HG02884 (cell line): ENCODE data around the gene FBXW8.

Experiments
- ATAC-seq: cut with Tn5 transposase; IDR thresholded peaks from one replicate; pipeline ENCODE4 v1.9.1; 2021; ENCODE audit warnings: mild to moderate bottlenecking, moderate library complexity; ENCODE audit not compliant: unreplicated experiment

The FBXW8 gene

GRCh38 chr12:116910645-116911451, at the start of gene FBXW8:
FBXW8 (plus strand) TSS chr12:116910950; CDS start chr12:116911038, 88 bp downstream.
- ATAC-seq, result peak; percentile 89

- ATAC-seq, result peak; percentile 84
Observed at GRCh38 chr12:116861320-116861719, 49.4 kb upstream of the FBXW8 start.

GRCh38 chr12:116862167-116862566, 48.6 kb upstream of the FBXW8 start:
- no peak for ATAC-seq

GRCh38 chr12:116863275-116863767, 47.4 kb upstream of the FBXW8 start:
- ATAC-seq, result no peak

- ATAC-seq, result no peak
Observed at GRCh38 chr12:116864371-116865160, 46.2 kb upstream of the FBXW8 start.

- no peak for ATAC-seq
Observed at GRCh38 chr12:116867523-116867922, 43.2 kb upstream of the FBXW8 start.

- no peak for ATAC-seq
Observed at GRCh38 chr12:116870306-116870705, 40.4 kb upstream of the FBXW8 start.

- ATAC-seq, result no peak
Observed at GRCh38 chr12:116874324-116874995, 36.3 kb upstream of the FBXW8 start.

GRCh38 chr12:116876151-116876869, 34.4 kb upstream of the FBXW8 start:
- ATAC-seq, result no peak

- ATAC-seq, result no peak
Observed at GRCh38 chr12:116878567-116879508, 31.9 kb upstream of the FBXW8 start.

- no peak for ATAC-seq
Observed at GRCh38 chr12:116879509-116880212, 31.1 kb upstream of the FBXW8 start.

GRCh38 chr12:116880213-116880816, 30.4 kb upstream of the FBXW8 start:
- ATAC-seq, result no peak

GRCh38 chr12:116880817-116881324, 29.9 kb upstream of the FBXW8 start:
- peak; percentile 48 for ATAC-seq

GRCh38 chr12:116881325-116881876, 29.3 kb upstream of the FBXW8 start, which contains the start of gene HRK:
HRK (minus strand) TSS chr12:116881441; CDS start chr12:116881307, 134 bp downstream.
- ATAC-seq, result no peak

GRCh38 chr12:116881877-116882507, 28.8 kb upstream of the FBXW8 start:
- ATAC-seq, result no peak

- ATAC-seq, result no peak
Observed at GRCh38 chr12:116882742-116883141, 28.0 kb upstream of the FBXW8 start.

- ATAC-seq, result no peak
Observed at GRCh38 chr12:116884871-116885270, 25.9 kb upstream of the FBXW8 start.
